ENCODE data around the gene BTBD1.

BTBD1 gene

DNA sequence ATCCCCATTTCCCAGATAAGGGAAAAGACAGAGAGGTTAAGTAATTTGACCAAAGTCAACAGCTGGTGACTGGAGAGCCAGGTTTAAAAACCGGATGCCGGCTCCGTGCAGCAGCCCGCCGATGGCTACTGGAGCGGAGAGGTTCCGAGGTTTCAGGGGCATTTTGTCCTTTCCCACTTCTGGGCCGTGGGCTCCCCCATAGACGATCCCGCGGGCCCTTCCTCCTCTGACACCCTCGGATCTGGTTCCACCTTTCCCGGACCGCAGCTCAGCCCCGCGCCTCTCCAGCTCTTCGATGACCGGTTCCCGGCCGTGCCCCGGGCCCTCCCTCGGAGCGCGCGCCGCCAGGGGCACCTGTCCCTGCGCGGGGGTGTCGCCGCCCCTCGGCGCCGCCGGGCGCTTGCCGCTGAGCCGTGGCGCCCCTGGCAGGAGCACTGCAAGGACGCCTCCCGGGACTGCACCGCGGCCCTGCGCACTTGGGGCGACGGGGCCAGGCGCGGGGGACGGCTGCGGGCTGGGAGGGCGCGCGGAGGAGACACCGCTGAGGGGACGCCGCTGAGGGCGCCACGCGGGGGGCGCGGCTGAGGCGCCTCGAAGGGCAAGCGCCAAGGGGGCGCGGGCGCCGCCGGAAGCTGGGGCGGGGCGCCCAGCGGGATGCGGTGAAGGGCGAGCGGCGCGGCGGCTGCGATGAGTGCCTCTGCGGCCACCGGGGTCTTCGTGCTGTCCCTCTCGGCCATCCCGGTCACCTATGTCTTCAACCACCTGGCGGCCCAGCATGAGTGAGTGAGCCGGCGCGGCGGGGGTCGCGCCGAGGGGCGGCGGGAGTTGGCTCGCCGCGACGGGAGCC, 40.2 kb upstream of the BTBD1 start, which contains the start of gene TM6SF1:
TM6SF1 (plus strand) TSS at position 652 of the 847 bp plus-strand sequence; CDS start at position 688, 36 bp downstream.
- H4K12ac ChIP-seq (ENCODE audit: low read depth, low read length) = no peak within 1 kb of the TSS
- peaks cover 23% of the 10 kb centered on the region for H3K27me3 ChIP-seq (ENCODE audit: insufficient read depth, low read length)
- peak within 1 kb of the TSS; percentile 65 for H3K4me3 ChIP-seq (ENCODE audit: low read depth, low read length)
- H2AFZ ChIP-seq (ENCODE audit: insufficient read depth, low read length, poor library complexity) = peak within 1 kb of the TSS; percentile 61
- no peak within 1 kb of the TSS for H3K4ac ChIP-seq (ENCODE audit: low read depth, low read length)
- no CpG with 5 or more reads among the region's 97 CpGs for WGBS (ENCODE audit: extremely low coverage, insufficient coverage, insufficient read length)
- H2BK120ac ChIP-seq (ENCODE audit: insufficient read depth, low read length, poor library complexity) = no peak within 1 kb of the TSS
- no peak within 1 kb of the TSS for H4K91ac ChIP-seq (ENCODE audit: low read depth, low read length)
- no peak within 1 kb of the TSS for H3K9ac ChIP-seq (ENCODE audit: low read length)
- H2BK12ac ChIP-seq (ENCODE audit: low read length) = no peak within 1 kb of the TSS
- H3K79me2 ChIP-seq (ENCODE audit: control insufficient read depth, insufficient read depth, low read length, poor library complexity) = no peaks in the 10 kb centered on the region
- peaks cover 4% of the 10 kb centered on the region for H3K9me3 ChIP-seq (ENCODE audit: insufficient read depth, low read depth, low read length)
- H3K79me1 ChIP-seq (ENCODE audit: low read length) = no peaks in the 10 kb centered on the region
- no peak within 1 kb of the TSS for H3K18ac ChIP-seq (ENCODE audit: low read length)
- H4K8ac ChIP-seq (ENCODE audit: low read depth, low read length) = peak within 1 kb of the TSS; percentile 14
- no peak within 1 kb of the TSS for H2BK5ac ChIP-seq (ENCODE audit: low read depth, low read length, poor library complexity)
- H3K23ac ChIP-seq (ENCODE audit: low read length) = no peak within 1 kb of the TSS
- H3K27ac ChIP-seq (ENCODE audit: low read depth, low read length) = no peak within 1 kb of the TSS
- H3K14ac ChIP-seq (ENCODE audit: low read length) = peak within 1 kb of the TSS; percentile 22
- no peaks in the 10 kb centered on the region for H3K36me3 ChIP-seq (ENCODE audit: control insufficient read depth in 1 of 2, insufficient read depth in 2 of 2, low read length in 2 of 2)
- H3K4me2 ChIP-seq (ENCODE audit: low read length) = peak within 1 kb of the TSS; percentile 82
- H3K4me1 ChIP-seq (ENCODE audit: control insufficient read depth in 1 of 2, insufficient read depth in 2 of 2, low read length in 2 of 2) = peaks cover 8 to 10% of the 10 kb centered on the region in 2 experiments
- DNase-seq = peak in 1 of 2 donors; percentile 14
- no peak within 1 kb of the TSS for H2AK5ac ChIP-seq (ENCODE audit: low read length)

DNA sequence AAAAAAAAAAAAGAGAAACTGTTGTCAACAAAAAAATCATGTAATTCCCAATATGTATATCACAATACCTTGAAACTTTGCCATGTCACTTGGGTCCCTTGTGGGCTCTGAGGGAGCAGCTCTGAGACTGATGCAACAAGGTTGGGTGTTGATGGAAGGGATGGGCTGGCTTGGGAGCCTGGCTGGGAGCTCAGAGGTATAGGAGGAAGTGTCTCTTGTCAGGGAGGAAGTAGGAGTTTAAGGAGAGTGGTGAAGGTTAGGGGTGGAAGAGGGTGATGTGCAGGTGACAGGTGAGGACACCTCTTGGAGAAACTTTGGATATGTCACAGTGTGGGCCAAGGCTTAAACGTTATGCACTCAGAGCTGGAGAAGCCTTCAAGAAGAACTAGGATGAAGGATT, 38.4 kb upstream of the BTBD1 start:
- Histone ChIP-seq H2BK12ac (ENCODE audit: low read length) (no peak overlapping the region), H3K27ac (ENCODE audit: low read depth, low read length) (no peak overlapping the region), H4K91ac (ENCODE audit: low read depth, low read length) (no peak overlapping the region), H3K79me2 (ENCODE audit: control insufficient read depth, insufficient read depth, low read length, poor library complexity) (no peaks in the 10 kb centered on the region), H3K18ac (ENCODE audit: low read length) (no peak overlapping the region), H2AK5ac (ENCODE audit: low read length) (no peak overlapping the region), H3K14ac (ENCODE audit: low read length) (no peak overlapping the region), H4K12ac (ENCODE audit: low read depth, low read length) (no peak overlapping the region), H3K4me3 (ENCODE audit: low read depth, low read length) (no peak overlapping the region), H3K4me1 (ENCODE audit: control insufficient read depth in 1 of 2, insufficient read depth in 2 of 2, low read length in 2 of 2) (peaks cover 8 to 10% of the 10 kb centered on the region in 2 experiments), H2AFZ (ENCODE audit: insufficient read depth, low read length, poor library complexity) (no peak overlapping the region), H3K27me3 (ENCODE audit: insufficient read depth, low read length) (peaks cover 24% of the 10 kb centered on the region), H2BK120ac (ENCODE audit: insufficient read depth, low read length, poor library complexity) (no peak overlapping the region), H4K8ac (ENCODE audit: low read depth, low read length) (no peak overlapping the region), H3K23ac (ENCODE audit: low read length) (no peak overlapping the region), H3K36me3 (ENCODE audit: control insufficient read depth in 1 of 2, insufficient read depth in 2 of 2, low read length in 2 of 2) (no peaks in the 10 kb centered on the region), H3K9me3 (ENCODE audit: insufficient read depth, low read depth, low read length) (peaks cover 4% of the 10 kb centered on the region), H3K79me1 (ENCODE audit: low read length) (no peaks in the 10 kb centered on the region), H2BK5ac (ENCODE audit: low read depth, low read length, poor library complexity) (no peak overlapping the region), H3K4ac (ENCODE audit: low read depth, low read length) (no peak overlapping the region), H3K9ac (ENCODE audit: low read length) (no peak overlapping the region), H3K4me2 (ENCODE audit: low read length) (no peak overlapping the region)
- WGBS (ENCODE audit: extremely low coverage, insufficient coverage, insufficient read length) = no CpG with 5 or more reads among the region's 1 CpG
- DNase-seq = no peak

DNA sequence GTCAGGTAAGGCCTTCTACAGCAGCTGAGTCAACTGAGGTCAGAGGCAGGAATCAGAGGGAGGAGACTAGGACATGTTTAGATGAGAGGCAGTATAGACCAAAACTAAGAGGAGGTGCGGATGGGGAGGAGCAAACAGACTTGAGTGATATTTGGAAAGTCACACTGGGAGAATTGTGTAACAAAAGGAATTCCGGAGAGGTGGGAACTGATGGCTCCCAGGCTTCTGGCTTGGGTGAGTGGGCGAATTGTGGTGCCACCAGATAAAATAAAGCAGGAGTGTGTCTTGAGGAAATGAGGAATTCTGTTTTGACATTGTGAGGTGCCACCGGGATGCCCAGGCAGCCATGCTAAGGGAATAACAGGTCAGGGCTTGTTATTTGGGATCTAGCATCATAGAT, 37.1 kb upstream of the BTBD1 start:
- Histone ChIP-seq H3K9ac (ENCODE audit: low read length) (no peak overlapping the region), H4K12ac (ENCODE audit: low read depth, low read length) (no peak overlapping the region), H3K23ac (ENCODE audit: low read length) (no peak overlapping the region), H3K4me3 (ENCODE audit: low read depth, low read length) (no peak overlapping the region), H3K4ac (ENCODE audit: low read depth, low read length) (no peak overlapping the region), H3K36me3 (ENCODE audit: control insufficient read depth in 1 of 2, insufficient read depth in 2 of 2, low read length in 2 of 2) (no peaks in the 10 kb centered on the region), H2BK120ac (ENCODE audit: insufficient read depth, low read length, poor library complexity) (no peak overlapping the region), H3K14ac (ENCODE audit: low read length) (no peak overlapping the region), H3K27me3 (ENCODE audit: insufficient read depth, low read length) (peaks cover 19% of the 10 kb centered on the region), H3K4me1 (ENCODE audit: control insufficient read depth in 1 of 2, insufficient read depth in 2 of 2, low read length in 2 of 2) (peaks cover 8 to 10% of the 10 kb centered on the region in 2 experiments), H2BK12ac (ENCODE audit: low read length) (no peak overlapping the region), H3K27ac (ENCODE audit: low read depth, low read length) (no peak overlapping the region), H4K8ac (ENCODE audit: low read depth, low read length) (no peak overlapping the region), H3K9me3 (ENCODE audit: insufficient read depth, low read depth, low read length) (peaks cover 4% of the 10 kb centered on the region), H3K79me2 (ENCODE audit: control insufficient read depth, insufficient read depth, low read length, poor library complexity) (no peaks in the 10 kb centered on the region), H3K79me1 (ENCODE audit: low read length) (no peaks in the 10 kb centered on the region), H3K4me2 (ENCODE audit: low read length) (no peak overlapping the region), H3K18ac (ENCODE audit: low read length) (no peak overlapping the region), H2BK5ac (ENCODE audit: low read depth, low read length, poor library complexity) (no peak overlapping the region), H2AK5ac (ENCODE audit: low read length) (no peak overlapping the region), H2AFZ (ENCODE audit: insufficient read depth, low read length, poor library complexity) (no peak overlapping the region), H4K91ac (ENCODE audit: low read depth, low read length) (no peak overlapping the region)
- no CpG with 5 or more reads among the region's 4 CpGs for WGBS (ENCODE audit: extremely low coverage, insufficient coverage, insufficient read length)
- DNase-seq = no peak

DNA sequence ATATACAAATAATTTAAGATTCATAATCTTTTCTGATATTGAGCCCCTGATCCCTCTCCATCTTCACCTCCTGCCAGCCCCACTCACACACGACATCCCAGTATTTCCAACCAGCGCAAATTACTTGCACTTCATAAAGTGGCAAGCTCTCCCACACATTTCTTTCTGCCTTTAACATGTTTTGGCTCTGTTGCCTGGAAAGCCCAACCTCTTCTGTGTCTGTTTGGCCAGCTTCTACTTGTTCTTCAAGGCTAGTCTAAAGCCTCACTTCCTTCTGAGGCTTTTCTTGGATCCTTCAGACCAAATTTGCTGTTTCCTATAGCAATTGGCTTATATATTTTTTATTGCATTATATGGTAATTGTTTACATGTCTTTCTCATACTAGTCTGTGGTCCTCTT, 35.3 kb upstream of the BTBD1 start:
- Histone ChIP-seq H3K27ac (ENCODE audit: low read depth, low read length) (no peak overlapping the region), H4K91ac (ENCODE audit: low read depth, low read length) (no peak overlapping the region), H2AFZ (ENCODE audit: insufficient read depth, low read length, poor library complexity) (no peak overlapping the region), H3K23ac (ENCODE audit: low read length) (no peak overlapping the region), H2BK120ac (ENCODE audit: insufficient read depth, low read length, poor library complexity) (no peak overlapping the region), H3K4me3 (ENCODE audit: low read depth, low read length) (no peak overlapping the region), H4K12ac (ENCODE audit: low read depth, low read length) (no peak overlapping the region), H3K4me1 (ENCODE audit: control insufficient read depth in 1 of 2, insufficient read depth in 2 of 2, low read length in 2 of 2) (peaks cover 3 to 4% of the 10 kb centered on the region in 2 experiments), H2AK5ac (ENCODE audit: low read length) (no peak overlapping the region), H2BK5ac (ENCODE audit: low read depth, low read length, poor library complexity) (no peak overlapping the region), H4K8ac (ENCODE audit: low read depth, low read length) (no peak overlapping the region), H3K9me3 (ENCODE audit: insufficient read depth, low read depth, low read length) (no peaks in the 10 kb centered on the region), H3K14ac (ENCODE audit: low read length) (no peak overlapping the region), H3K79me2 (ENCODE audit: control insufficient read depth, insufficient read depth, low read length, poor library complexity) (no peaks in the 10 kb centered on the region), H3K18ac (ENCODE audit: low read length) (no peak overlapping the region), H3K79me1 (ENCODE audit: low read length) (no peaks in the 10 kb centered on the region), H3K9ac (ENCODE audit: low read length) (no peak overlapping the region), H3K36me3 (ENCODE audit: control insufficient read depth in 1 of 2, insufficient read depth in 2 of 2, low read length in 2 of 2) (no peaks in the 10 kb centered on the region), H3K4me2 (ENCODE audit: low read length) (no peak overlapping the region), H2BK12ac (ENCODE audit: low read length) (no peak overlapping the region), H3K4ac (ENCODE audit: low read depth, low read length) (no peak overlapping the region), H3K27me3 (ENCODE audit: insufficient read depth, low read length) (peaks cover 8% of the 10 kb centered on the region)
- no CpG with 5 or more reads among the region's 2 CpGs for WGBS (ENCODE audit: extremely low coverage, insufficient coverage, insufficient read length)
- no peak for DNase-seq

Measured in trophoblast cell (in vitro differentiated cells and primary cell).